Measurements from ENCODE around the gene IL36B.

- TF ChIP-seq CTCF (conservative IDR thresholded peaks at IDR 0.05 in 1 of 2, IDR thresholded peaks at IDR 0.05 in 1 of 2; ENCODE audit: extremely low read depth in 1 of 2, insufficient read depth in 1 of 2, low read depth in 1 of 2, low read length in 2 of 2) (no peak), EZH2 (IDR thresholded peaks at IDR 0.05; ENCODE audit: borderline replicate concordance, low read length) (no peak)
Observed at GRCh38 chr2:113012436-113013335, 40.0 kb downstream of the IL36B start.
